A549 (cell line): ENCODE data around the gene RBM34. TPM values are rescaled to one million over a fixed set of nuclear protein-coding genes. Genes with fewer than 3 reads are reported as not detected.
"Not testable (repeated sequence)": the region's sequence is repeated elsewhere in the genome, so short reads cannot be mapped to it uniquely, and the experiment has no call there.

Experiments
- ATAC-seq, 2 experiments: fragments of 200-7000 bp in 1 of 2; fragments of >200 bp in 1 of 2; cut with Nextera tagmentation in 1 of 2; cut with Tn5 transposase in 1 of 2; 3 replicates each; pipeline versions ENCODE4 v1.8.0 to v1.9.1; 2018 to 2020; ENCODE audit warnings: mild to moderate bottlenecking in 1 of 2, moderate library complexity in 1 of 2
- CTCF ChIA-PET: fragments of 300-600 bp; sonication (Branson Sonifier 250); formaldehyde crosslinking; extraction: SDS; loops from one replicate; lab custom pipeline; 2021; ENCODE audit warnings: antibody characterized with exemption, inconsistent platforms; lab: Yijun Ruan, JAX
- POLR2A ChIA-PET: fragments of 350-600 bp; formaldehyde crosslinking; extraction: SDS; loops from one replicate; lab custom pipeline; 2021; ENCODE audit warnings: antibody characterized with exemption, inconsistent platforms; lab: Yijun Ruan, JAX
- DNase-seq, 2 experiments: peaks; one replicate each; pipeline versions ENCODE4 v3.0.0 to v3.0.0-alpha.2; 2011 to 2016; ENCODE audit warnings: low read depth in 1 of 2, low spot score in 1 of 2
- FAIRE-seq: peaks from 2 replicates; lab custom pipeline; 2011; peaks lifted over from hg19 to GRCh38; lab: Jason Lieb, UNC
- H3K27ac ChIP-seq, 2 experiments: fragments of >200 bp; sonication (Bioruptor Twin); formaldehyde crosslinking; 3 replicates each; pipeline ENCODE4 v1.5.1; 2016 to 2017
- H3K4me1 ChIP-seq: fragments of >200 bp; sonication (Bioruptor Twin); formaldehyde crosslinking; 3 replicates; pipeline ENCODE4 v1.6.1; 2016
- H3K4me2 ChIP-seq: fragments of >200 bp; sonication (Bioruptor Twin); formaldehyde crosslinking; 3 replicates; pipeline ENCODE4 v1.6.1; 2016
- H3K4me3 ChIP-seq: fragments of >200 bp; sonication (Bioruptor Twin); formaldehyde crosslinking; 3 replicates; pipeline ENCODE4 v1.5.1; 2016
- H3K9me3 ChIP-seq: fragments of >200 bp; sonication (Bioruptor Twin); formaldehyde crosslinking; 3 replicates; pipeline ENCODE4 v1.6.1; 2016
- ATOH8 ChIP-seq: fragments of 250-450 bp; sonication (Bioruptor Pico); IDR thresholded peaks from 2 replicates; pipeline ENCODE4 v1.5.0; 2020; ENCODE audit warnings: low read depth, mild to moderate bottlenecking, moderate library complexity
- CHD2 ChIP-seq: fragments of 150-350 bp; IDR thresholded peaks from 2 replicates; pipeline ENCODE4 v1.6.1; 2014; ENCODE audit warnings: low read length; ENCODE audit not compliant: partially characterized antibody
- CHD4 ChIP-seq: fragments of 200-600 bp; sonication (generic); IDR thresholded peaks from 2 replicates; pipeline ENCODE4 v1.6.1; 2016; ENCODE audit warnings: antibody characterized with exemption, mild to moderate bottlenecking, borderline replicate concordance
- CTCF ChIP-seq: fragments of >200 bp; sonication (Bioruptor Twin); formaldehyde crosslinking; IDR thresholded peaks from 3 replicates; pipeline ENCODE4 v1.5.1; 2016
- EP300 ChIP-seq, 2 experiments: fragments of >200 bp; sonication (Bioruptor Twin); formaldehyde crosslinking; IDR thresholded peaks; 2 replicates in 1 of 2; 3 replicates in 1 of 2; pipeline ENCODE4 v1.6.1; 2016 to 2017
- GATA3 ChIP-seq: IDR thresholded peaks from 2 replicates; pipeline ENCODE4 v1.6.1; 2012; ENCODE audit warnings: borderline replicate concordance
- HES2 ChIP-seq: fragments of >200 bp; sonication (Bioruptor Twin); formaldehyde crosslinking; IDR thresholded peaks from 2 replicates; pipeline ENCODE4 v1.6.1; 2016
- HEYL ChIP-seq: fragments of 250-450 bp; sonication (Bioruptor Pico); IDR thresholded peaks from 2 replicates; pipeline ENCODE4 v1.8.0; 2021; ENCODE audit warnings: mild to moderate bottlenecking, moderate library complexity
- HOXB5 ChIP-seq: fragments of 250-450 bp; sonication (Bioruptor Pico); IDR thresholded peaks from 2 replicates; pipeline ENCODE4 v1.5.0; 2020; ENCODE audit warnings: mild to moderate bottlenecking, moderate library complexity
- KDM5A ChIP-seq: fragments of 200-600 bp; sonication (generic); IDR thresholded peaks from 2 replicates; pipeline ENCODE4 v1.6.1; 2016; ENCODE audit warnings: antibody characterized with exemption, mild to moderate bottlenecking
- RAD21 ChIP-seq, 2 experiments: fragments of >200 bp in 1 of 2; sonication (Bioruptor Twin) in 1 of 2; formaldehyde crosslinking in 1 of 2; IDR thresholded peaks in 1 of 2; conservative IDR thresholded peaks in 1 of 2; 2 replicates in 1 of 2; 3 replicates in 1 of 2; pipeline ENCODE4 v1.6.1; 2012 to 2018; ENCODE audit warnings: inconsistent platforms in 1 of 2
- RCOR1 ChIP-seq: fragments of 150-350 bp; IDR thresholded peaks from 2 replicates; pipeline ENCODE4 v1.6.1; 2014; ENCODE audit warnings: antibody characterized with exemption, low read length, low read depth
- RFX5 ChIP-seq: fragments of 450-650 bp; IDR thresholded peaks from 2 replicates; pipeline ENCODE4 v1.7.1; 2014; ENCODE audit warnings: antibody characterized with exemption, mild to moderate bottlenecking, moderate library complexity
- SREBF2 ChIP-seq: fragments of 450-650 bp; IDR thresholded peaks from 2 replicates; pipeline ENCODE4 v1.6.1; 2014; ENCODE audit warnings: mild to moderate bottlenecking, moderate library complexity
- TP53 ChIP-seq: fragments of 250-450 bp; sonication (Bioruptor Pico); IDR thresholded peaks from 2 replicates; pipeline ENCODE4 v1.5.0; 2021; ENCODE audit warnings: mild to moderate bottlenecking, moderate library complexity
- ZFP36 ChIP-seq: fragments of 450-650 bp; IDR thresholded peaks from 2 replicates; pipeline ENCODE4 v1.6.1; 2014; ENCODE audit warnings: borderline replicate concordance; ENCODE audit not compliant: partially characterized antibody
- ZNF302 ChIP-seq: fragments of 250-450 bp; sonication (Bioruptor Pico); IDR thresholded peaks from 2 replicates; pipeline ENCODE4 v1.9.0; 2021; ENCODE audit warnings: inconsistent platforms, mild to moderate bottlenecking, moderate library complexity
- WGBS: methylation state at CpG from one replicate; pipeline ENCODE4 v1.1.6; 2017; ENCODE audit errors: missing lambda C conversion rate; 5-methylcytosine and 5-hydroxymethylcytosine counted together
- polyA plus RNA-seq, 4 experiments: library from polyadenylated mRNA; depleted of rRNA in 3 of 4; stranded (reverse); fragments of >200 nt; fragmentation: RNase III in 1 of 4; extraction: RNeasy Plus Mini Kit Qiagen cat#74134 plus additional on column Dnase treatment in 1 of 4; gene quantifications; 2 replicates in 3 of 4; 3 replicates in 1 of 4; pipeline ENCODE4 v1.2.3, GENCODE V29; 2011 to 2017

The RBM34 gene
- polyA plus RNA-seq, 2 of the 4 experiments (the other 2 are of a cell fraction): 67.8 to 81.8 TPM

GRCh38 chr1:235206533-235207208 lies 45.6 kb upstream of the RBM34 start:
- ATAC-seq (0 out of 6 replicates have a peak, but pooled peaks have one; percentile 20 to 39), DNase-seq (no peak), FAIRE-seq (peak; percentile 23)
- Histone ChIP-seq H3K9me3 (no peaks in the 10 kb centered on the region), H3K4me2 (no peak overlapping the region), H3K4me3 (no peak overlapping the region), H3K27ac (no peak overlapping the region), H3K4me1 (no peaks in the 10 kb centered on the region)
- ChIA-PET POLR2A (no interaction called here), CTCF (no interaction called here)
- WGBS: 88% methylated on average over 4 of the region's 4 CpGs
- TF ChIP-seq RCOR1: no peak
- no peak for TF ChIP-seq SREBF2
- TF ChIP-seq HEYL (CRISPR knock-in tag): no peak

- H3K4me2 ChIP-seq: no peak overlapping the region
- DNase-seq (no peak), ATAC-seq (no peak), FAIRE-seq (no peak)
- H3K27ac ChIP-seq: no peak overlapping the region
- H3K4me3 ChIP-seq: no peak overlapping the region
- H3K9me3 ChIP-seq: no peaks in the 10 kb centered on the region
- ChIA-PET CTCF (no interaction called here), POLR2A (no interaction called here)
- 94% methylated on average over 3 of the region's 3 CpGs for WGBS
- TF ChIP-seq ZFP36 (peak; percentile 48), HES2 (no peak)
- H3K4me1 ChIP-seq: no peaks in the 10 kb centered on the region
Measured at GRCh38 chr1:235205687-235206086, 44.6 kb upstream of the RBM34 start.

GRCh38 chr1:235203428-235203827 lies 42.4 kb upstream of the RBM34 start:
- ChIA-PET CTCF (no interaction called here), POLR2A (no interaction called here)
- FAIRE-seq (no peak), DNase-seq (no peak), ATAC-seq (no peak)
- Histone ChIP-seq H3K27ac (no peak overlapping the region), H3K4me3 (no peak overlapping the region), H3K4me1 (no peaks in the 10 kb centered on the region), H3K9me3 (no peaks in the 10 kb centered on the region), H3K4me2 (no peak overlapping the region)
- no peak for TF ChIP-seq CHD2
- TF ChIP-seq KDM5A: no peak
- no peak for TF ChIP-seq EP300 (IDR thresholded peaks at IDR 0.05)
- TF ChIP-seq CHD4: no peak
- no peak for TF ChIP-seq HES2
- TF ChIP-seq GATA3: no peak
- no peak for TF ChIP-seq HOXB5
- TF ChIP-seq RFX5: no peak
- 93% methylated on average over 1 of the region's 1 CpG for WGBS

- POLR2A ChIA-PET, H3K9me3 ChIP-seq, DNase-seq, H3K4me2 ChIP-seq, H3K4me3 ChIP-seq, ATAC-seq, H3K27ac ChIP-seq, FAIRE-seq, CTCF ChIA-PET, H3K4me1 ChIP-seq: not testable (repeated sequence)
- WGBS: 93% methylated on average over 5 of the region's 5 CpGs
Measured at GRCh38 chr1:235202447-235202846, 41.4 kb upstream of the RBM34 start.

GRCh38 chr1:235199441-235199840 lies 38.4 kb upstream of the RBM34 start:
- 66% methylated on average over 6 of the region's 6 CpGs for WGBS
- Histone ChIP-seq H3K9me3 (no peaks in the 10 kb centered on the region), H3K4me1 (no peaks in the 10 kb centered on the region), H3K4me3 (no peak overlapping the region), H3K4me2 (no peak overlapping the region), H3K27ac (no peak overlapping the region)
- FAIRE-seq (no peak), ATAC-seq (peak; percentile 59 to 71; a peak in 3 of 6 replicates), DNase-seq (peak; percentile 14 to 28)
- ChIA-PET CTCF (no interaction called here), POLR2A (no interaction called here)
- TF ChIP-seq TP53 (CRISPR knock-in tag) (no peak), RAD21 (conservative IDR thresholded peaks at IDR 0.05 in 1 of 2, IDR thresholded peaks at IDR 0.05 in 1 of 2) (peak; percentile 27 to 50; a peak in 3 of 5 replicates), ATOH8 (CRISPR knock-in tag) (no peak), CTCF (peak; percentile 35; the same call in 2 of the 3 replicates), EP300 (IDR thresholded peaks at IDR 0.05) (no peak), ZNF302 (CRISPR knock-in tag) (no peak)
